Thyroid gland (tissue), 4 donors: Measurements from ENCODE around the gene C19orf38.

Experiments
- CTCF ChIP-seq, 6 experiments: fragments of 200-600 bp in 3 of 6; fragments of 450-650 bp in 3 of 6; sonication (generic) in 3 of 6; IDR thresholded peaks; one replicate each; pipeline ENCODE4 v1.5.1; 2016 to 2019; ENCODE audit warnings: antibody characterized with exemption in 6 of 6, mild to moderate bottlenecking in 2 of 6, inconsistent platforms in 1 of 6, moderate library complexity in 1 of 6
- POLR2A ChIP-seq, 2 donors: fragments of 450-650 bp; IDR thresholded peaks; one replicate each; pipeline ENCODE4 v1.6.1; 2017; ENCODE audit warnings: antibody characterized with exemption in 2 of 2, mild to moderate bottlenecking in 2 of 2, moderate library complexity in 1 of 2

- TF ChIP-seq CTCF (IDR thresholded peaks at IDR 0.05) (no peak), POLR2A (IDR thresholded peaks at IDR 0.05) (no peak)
Observed at GRCh38 chr19:10896851-10897526, 48.8 kb downstream of the C19orf38 start.
